ENCODE results near the gene EPHB6. TPM values are rescaled to one million over a fixed set of nuclear protein-coding genes. Genes with fewer than 3 reads are reported as not detected.

Gene EPHB6
- total RNA-seq, 2 experiments from 2014 or later, result 0.41 to 0.57 TPM

DNA sequence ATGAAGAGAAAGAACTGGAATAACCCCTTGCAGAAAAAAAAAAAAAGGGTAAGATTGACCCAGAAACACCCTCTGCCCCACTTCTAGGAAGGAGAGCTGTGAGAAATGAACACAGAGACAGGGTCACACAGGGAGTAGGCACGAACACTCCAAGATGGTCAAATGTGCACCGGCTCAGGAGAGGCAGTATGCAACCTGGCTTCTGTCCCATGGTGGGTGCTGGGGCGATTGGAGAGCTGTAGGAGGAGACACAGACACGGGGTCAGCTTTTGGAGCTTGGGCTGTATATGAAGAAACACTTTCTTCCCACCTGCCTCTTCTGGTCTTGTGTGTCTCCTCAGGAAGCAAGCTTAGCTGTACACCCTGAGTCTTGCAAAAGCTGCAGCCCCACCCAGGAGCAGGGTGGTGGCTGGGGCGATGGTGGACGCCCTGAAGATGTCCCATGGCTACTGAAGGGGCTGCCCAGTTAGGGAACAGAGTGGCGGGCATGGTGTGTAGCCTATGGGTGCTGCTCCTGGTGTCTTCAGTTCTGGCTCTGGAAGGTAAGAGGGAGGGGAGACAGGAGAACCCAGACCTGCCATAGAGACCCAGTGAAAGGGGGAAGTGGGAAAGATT is 8.0 kb downstream of the EPHB6 start:
- Histone ChIP-seq H4K20me1 (ENCODE audit: insufficient read depth, low read length) (no peaks in the 10 kb centered on the region), H3K27ac (ENCODE audit: low read depth, low read length, poor library complexity, severe bottlenecking) (no peak overlapping the region), H3K4me2 (ENCODE audit: low read length) (no peak overlapping the region), H3K4me1 (ENCODE audit: insufficient read depth, low read length, poor library complexity, severe bottlenecking) (no peaks in the 10 kb centered on the region), H3K79me2 (ENCODE audit: insufficient read depth, low read depth, low read length) (no peaks in the 10 kb centered on the region), H3K9me3 (ENCODE audit: low read length) (no peaks in the 10 kb centered on the region), H3K4me3 (ENCODE audit: low read depth, low read length, poor library complexity, severe bottlenecking) (no peak overlapping the region), H2AFZ (ENCODE audit: low read length) (no peak overlapping the region), H3K36me3 (ENCODE audit: insufficient read depth, low read length) (no peaks in the 10 kb centered on the region), H3K9me2 (ENCODE audit: insufficient read depth, low read length) (no peaks in the 10 kb centered on the region)
- POLR2A ChIA-PET, result interaction anchor here (0.5 to 0.7 kb wide), 4 partner anchors 19 to 412 kb away, joined by 3 to 4 read pairs (median 4); no protein-coding TSS in a partner anchor
- intact Hi-C loops (cut with micrococcal nuclease; ENCODE audit: unreplicated experiment), result no loop called here
- BruUV-seq (replicated peaks), result no TSS peak
- no peak for DNase-seq (ENCODE audit: low spot score)
- CTCF ChIA-PET (ENCODE audit: unreplicated experiment), result interaction anchor here (0.7 kb wide), 1 partner anchor 96 kb away, joined by 4 read pairs; no protein-coding TSS in a partner anchor
- TF ChIP-seq EZH2phosphoT487 (IDR thresholded peaks at IDR 0.05; ENCODE audit: borderline replicate concordance, low read depth, low read length) (no peak), CTCF (conservative IDR thresholded peaks at IDR 0.05; ENCODE audit: low read length) (no peak)

DNA sequence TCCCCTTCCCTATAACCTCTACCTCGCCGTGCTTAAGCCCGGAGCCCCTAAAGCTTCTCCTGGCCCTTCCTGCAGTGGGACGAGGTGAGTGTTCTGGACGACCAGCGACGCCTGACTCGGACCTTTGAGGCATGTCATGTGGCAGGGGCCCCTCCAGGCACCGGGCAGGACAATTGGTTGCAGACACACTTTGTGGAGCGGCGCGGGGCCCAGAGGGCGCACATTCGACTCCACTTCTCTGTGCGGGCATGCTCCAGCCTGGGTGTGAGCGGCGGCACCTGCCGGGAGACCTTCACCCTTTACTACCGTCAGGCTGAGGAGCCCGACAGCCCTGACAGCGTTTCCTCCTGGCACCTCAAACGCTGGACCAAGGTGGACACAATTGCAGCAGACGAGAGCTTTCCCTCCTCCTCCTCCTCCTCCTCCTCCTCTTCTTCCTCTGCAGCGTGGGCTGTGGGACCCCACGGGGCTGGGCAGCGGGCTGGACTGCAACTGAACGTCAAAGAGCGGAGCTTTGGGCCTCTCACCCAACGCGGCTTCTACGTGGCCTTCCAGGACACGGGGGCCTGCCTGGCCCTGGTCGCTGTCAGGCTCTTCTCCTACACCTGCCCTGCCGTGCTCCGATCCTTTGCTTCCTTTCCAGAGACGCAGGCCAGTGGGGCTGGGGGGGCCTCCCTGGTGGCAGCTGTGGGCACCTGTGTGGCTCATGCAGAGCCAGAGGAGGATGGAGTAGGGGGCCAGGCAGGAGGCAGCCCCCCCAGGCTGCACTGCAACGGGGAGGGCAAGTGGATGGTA is 9.2 kb downstream of the EPHB6 start:
- no TSS peak for BruUV-seq (replicated peaks)
- H3K9me2 ChIP-seq (ENCODE audit: insufficient read depth, low read length), result no peaks in the 10 kb centered on the region
- H3K4me3 ChIP-seq (ENCODE audit: low read depth, low read length, poor library complexity, severe bottlenecking), result no peak overlapping the region
- H3K4me1 ChIP-seq (ENCODE audit: insufficient read depth, low read length, poor library complexity, severe bottlenecking), result no peaks in the 10 kb centered on the region
- no peaks in the 10 kb centered on the region for H4K20me1 ChIP-seq (ENCODE audit: insufficient read depth, low read length)
- H2AFZ ChIP-seq (ENCODE audit: low read length), result no peak overlapping the region
- intact Hi-C loops (cut with micrococcal nuclease; ENCODE audit: unreplicated experiment), result no loop called here
- CTCF ChIA-PET (ENCODE audit: unreplicated experiment), result no interaction called here
- no peak for DNase-seq (ENCODE audit: low spot score)
- H3K79me2 ChIP-seq (ENCODE audit: insufficient read depth, low read depth, low read length), result no peaks in the 10 kb centered on the region
- H3K9me3 ChIP-seq (ENCODE audit: low read length), result no peaks in the 10 kb centered on the region
- TF ChIP-seq EZH2phosphoT487 (IDR thresholded peaks at IDR 0.05; ENCODE audit: borderline replicate concordance, low read depth, low read length) (no peak), CTCF (conservative IDR thresholded peaks at IDR 0.05; ENCODE audit: low read length) (no peak)
- H3K36me3 ChIP-seq (ENCODE audit: insufficient read depth, low read length), result no peaks in the 10 kb centered on the region
- no peak overlapping the region for H3K4me2 ChIP-seq (ENCODE audit: low read length)
- H3K27ac ChIP-seq (ENCODE audit: low read depth, low read length, poor library complexity, severe bottlenecking), result no peak overlapping the region
- POLR2A ChIA-PET, result no interaction called here

Measured in OCI-LY7 (cell line).